ENCODE results near the gene HEXA. TPM values are rescaled to one million over a fixed set of nuclear protein-coding genes. Genes with fewer than 3 reads are reported as not detected.

HEXA gene
- total and polyA plus RNA-seq, 9 of the 15 experiments (the other 6 are each of a cell fraction or from before 2014, with no cell fraction given) = 22.2 to 136 (median 68.9) TPM

DNA sequence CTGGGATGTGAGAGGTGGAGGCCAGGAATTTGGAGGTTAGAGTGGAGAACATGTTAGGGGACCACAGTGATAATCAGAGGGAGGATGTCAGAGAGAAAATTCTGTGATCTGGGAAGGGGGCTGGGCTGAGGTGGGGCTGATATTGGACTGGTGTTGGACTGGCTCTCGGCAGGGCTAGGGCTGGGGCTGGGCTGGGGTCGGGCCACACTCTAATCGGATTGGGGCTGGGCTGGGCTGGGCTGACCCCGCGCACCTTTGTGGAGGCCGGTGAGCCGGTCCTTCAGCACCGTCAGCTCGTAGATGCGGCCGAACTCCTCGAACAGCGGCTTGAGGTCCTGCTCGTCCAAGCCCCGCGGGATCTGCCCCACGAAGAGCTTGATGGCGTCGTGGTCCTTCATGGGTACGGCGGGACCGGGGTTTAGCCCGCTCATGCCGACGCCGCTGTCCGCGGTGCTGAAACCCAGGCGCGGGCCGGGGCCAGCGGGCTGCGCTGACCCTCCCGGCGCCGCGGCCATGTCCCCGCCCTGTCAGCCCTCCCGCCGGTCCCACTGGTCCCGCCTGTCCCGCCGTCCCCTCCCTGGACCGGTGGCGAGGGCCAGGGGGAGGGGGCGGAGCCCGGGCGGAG, 56.3 kb downstream of the HEXA start (continued):
- TF ChIP-seq ZFX (CRISPR knock-in tag; IDR thresholded peaks at IDR 0.05) (peak; percentile 36; the same call in 1 of the 2 replicates), ESRRB (CRISPR knock-in tag; IDR thresholded peaks at IDR 0.05; ENCODE audit: borderline replicate concordance) (no peak), NCOA1 (IDR thresholded peaks at IDR 0.05; ENCODE audit: low read depth) (peak; percentile 63; the same call in 1 of the 2 replicates), BHLHE40 (IDR thresholded peaks at IDR 0.05; ENCODE audit: low read length) (peak; percentile 27; the same call in 1 of the 2 replicates), CHCHD3 (CRISPR knock-in tag; IDR thresholded peaks at IDR 0.05) (no peak), RBFOX2 (IDR thresholded peaks at IDR 0.05; ENCODE audit: low read depth, low read length) (0 out of 2 replicates have a peak, but pooled peaks have one; percentile 14), RCOR1 (IDR thresholded peaks at IDR 0.05; ENCODE audit: borderline replicate concordance in 1 of 2, low read depth in 2 of 2, low read length in 2 of 2) (peak in 1 of 2 experiments; percentile 75; a peak in 1 of 4 replicates), ZNF384 (IDR thresholded peaks at IDR 0.05; ENCODE audit: low read depth, low read length) (no peak), EGR1 (conservative IDR thresholded peaks at IDR 0.05) (no peak), ZNF57 (CRISPR knock-in tag; IDR thresholded peaks at IDR 0.05) (no peak), NR4A1 (CRISPR knock-in tag; IDR thresholded peaks at IDR 0.05) (no peak), NR4A1 (tag; IDR thresholded peaks at IDR 0.05) (no peak)
- TF ChIP-seq, protein P1, sequence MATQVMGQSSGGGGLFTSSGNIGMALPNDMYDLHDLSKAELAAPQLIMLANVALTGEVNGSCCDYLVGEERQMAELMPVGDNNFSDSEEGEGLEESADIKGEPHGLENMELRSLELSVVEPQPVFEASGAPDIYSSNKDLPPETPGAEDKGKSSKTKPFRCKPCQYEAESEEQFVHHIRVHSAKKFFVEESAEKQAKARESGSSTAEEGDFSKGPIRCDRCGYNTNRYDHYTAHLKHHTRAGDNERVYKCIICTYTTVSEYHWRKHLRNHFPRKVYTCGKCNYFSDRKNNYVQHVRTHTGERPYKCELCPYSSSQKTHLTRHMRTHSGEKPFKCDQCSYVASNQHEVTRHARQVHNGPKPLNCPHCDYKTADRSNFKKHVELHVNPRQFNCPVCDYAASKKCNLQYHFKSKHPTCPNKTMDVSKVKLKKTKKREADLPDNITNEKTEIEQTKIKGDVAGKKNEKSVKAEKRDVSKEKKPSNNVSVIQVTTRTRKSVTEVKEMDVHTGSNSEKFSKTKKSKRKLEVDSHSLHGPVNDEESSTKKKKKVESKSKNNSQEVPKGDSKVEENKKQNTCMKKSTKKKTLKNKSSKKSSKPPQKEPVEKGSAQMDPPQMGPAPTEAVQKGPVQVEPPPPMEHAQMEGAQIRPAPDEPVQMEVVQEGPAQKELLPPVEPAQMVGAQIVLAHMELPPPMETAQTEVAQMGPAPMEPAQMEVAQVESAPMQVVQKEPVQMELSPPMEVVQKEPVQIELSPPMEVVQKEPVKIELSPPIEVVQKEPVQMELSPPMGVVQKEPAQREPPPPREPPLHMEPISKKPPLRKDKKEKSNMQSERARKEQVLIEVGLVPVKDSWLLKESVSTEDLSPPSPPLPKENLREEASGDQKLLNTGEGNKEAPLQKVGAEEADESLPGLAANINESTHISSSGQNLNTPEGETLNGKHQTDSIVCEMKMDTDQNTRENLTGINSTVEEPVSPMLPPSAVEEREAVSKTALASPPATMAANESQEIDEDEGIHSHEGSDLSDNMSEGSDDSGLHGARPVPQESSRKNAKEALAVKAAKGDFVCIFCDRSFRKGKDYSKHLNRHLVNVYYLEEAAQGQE (IDR thresholded peaks at IDR 0.05; ENCODE audit: borderline replicate concordance) = peak; percentile 99
- TF ChIP-seq, protein P1 (CRISPR knock-in tag; IDR thresholded peaks at IDR 0.05; ENCODE audit: low read depth) = peak; percentile 99
- TF ChIP-seq, protein P2, sequence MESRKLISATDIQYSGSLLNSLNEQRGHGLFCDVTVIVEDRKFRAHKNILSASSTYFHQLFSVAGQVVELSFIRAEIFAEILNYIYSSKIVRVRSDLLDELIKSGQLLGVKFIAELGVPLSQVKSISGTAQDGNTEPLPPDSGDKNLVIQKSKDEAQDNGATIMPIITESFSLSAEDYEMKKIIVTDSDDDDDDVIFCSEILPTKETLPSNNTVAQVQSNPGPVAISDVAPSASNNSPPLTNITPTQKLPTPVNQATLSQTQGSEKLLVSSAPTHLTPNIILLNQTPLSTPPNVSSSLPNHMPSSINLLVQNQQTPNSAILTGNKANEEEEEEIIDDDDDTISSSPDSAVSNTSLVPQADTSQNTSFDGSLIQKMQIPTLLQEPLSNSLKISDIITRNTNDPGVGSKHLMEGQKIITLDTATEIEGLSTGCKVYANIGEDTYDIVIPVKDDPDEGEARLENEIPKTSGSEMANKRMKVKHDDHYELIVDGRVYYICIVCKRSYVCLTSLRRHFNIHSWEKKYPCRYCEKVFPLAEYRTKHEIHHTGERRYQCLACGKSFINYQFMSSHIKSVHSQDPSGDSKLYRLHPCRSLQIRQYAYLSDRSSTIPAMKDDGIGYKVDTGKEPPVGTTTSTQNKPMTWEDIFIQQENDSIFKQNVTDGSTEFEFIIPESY (CRISPR knock-in tag; IDR thresholded peaks at IDR 0.05) = peak; percentile 65
- TF ChIP-seq, protein P3, sequence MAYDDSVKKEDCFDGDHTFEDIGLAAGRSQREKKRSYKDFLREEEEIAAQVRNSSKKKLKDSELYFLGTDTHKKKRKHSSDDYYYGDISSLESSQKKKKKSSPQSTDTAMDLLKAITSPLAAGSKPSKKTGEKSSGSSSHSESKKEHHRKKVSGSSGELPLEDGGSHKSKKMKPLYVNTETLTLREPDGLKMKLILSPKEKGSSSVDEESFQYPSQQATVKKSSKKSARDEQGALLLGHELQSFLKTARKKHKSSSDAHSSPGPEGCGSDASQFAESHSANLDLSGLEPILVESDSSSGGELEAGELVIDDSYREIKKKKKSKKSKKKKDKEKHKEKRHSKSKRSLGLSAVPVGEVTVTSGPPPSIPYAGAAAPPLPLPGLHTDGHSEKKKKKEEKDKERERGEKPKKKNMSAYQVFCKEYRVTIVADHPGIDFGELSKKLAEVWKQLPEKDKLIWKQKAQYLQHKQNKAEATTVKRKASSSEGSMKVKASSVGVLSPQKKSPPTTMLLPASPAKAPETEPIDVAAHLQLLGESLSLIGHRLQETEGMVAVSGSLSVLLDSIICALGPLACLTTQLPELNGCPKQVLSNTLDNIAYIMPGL (CRISPR knock-in tag; IDR thresholded peaks at IDR 0.05) = peak; percentile 81; the same call in 1 of the 2 replicates
